NCI-H2029 (cell line): Measurements from ENCODE around the gene DCANP1.

Source experiments
- DNase-seq: peaks from one replicate; lab custom pipeline; 2025; lab: John Stamatoyannopoulos, UW

Gene DCANP1

GRCh38 chr5:135456238-135457099 lies 9.3 kb upstream of the DCANP1 start:
- DNase-seq: no peak

- DNase-seq: no peak
Measured at GRCh38 chr5:135455876-135456237, 8.7 kb upstream of the DCANP1 start.

- DNase-seq: no peak
Measured at GRCh38 chr5:135454946-135455345, 7.8 kb upstream of the DCANP1 start.

GRCh38 chr5:135453613-135454012 lies 6.5 kb upstream of the DCANP1 start:
- no peak for DNase-seq

GRCh38 chr5:135452321-135453030 lies 5.3 kb upstream of the DCANP1 start, which contains the start of gene TIFAB:
Gene TIFAB, minus strand, starts transcription at chr5:135452351. Its CDS starts 2,412 bp downstream, at chr5:135449939.
- DNase-seq: no peak

GRCh38 chr5:135451581-135452320 lies 4.6 kb upstream of the DCANP1 start:
- no peak for DNase-seq

- no peak for DNase-seq
Measured at GRCh38 chr5:135450952-135451351, 3.8 kb upstream of the DCANP1 start.

GRCh38 chr5:135450336-135450735 lies 3.2 kb upstream of the DCANP1 start:
- no peak for DNase-seq

GRCh38 chr5:135449644-135450043 lies 2.5 kb upstream of the DCANP1 start:
- no peak for DNase-seq

GRCh38 chr5:135448791-135449507 lies 1.8 kb upstream of the DCANP1 start:
- DNase-seq: no peak

- DNase-seq: no peak
Measured at GRCh38 chr5:135448071-135448739, 1.1 kb upstream of the DCANP1 start.

- no peak for DNase-seq
Measured at GRCh38 chr5:135446615-135447014, 533 bp downstream of the DCANP1 start.

GRCh38 chr5:135446206-135446605 lies 942 bp downstream of the DCANP1 start:
- DNase-seq: no peak

- DNase-seq: no peak
Measured at GRCh38 chr5:135445306-135445985, 1.7 kb downstream of the DCANP1 start.

GRCh38 chr5:135444881-135445280 lies 2.3 kb downstream of the DCANP1 start:
- DNase-seq: no peak

- DNase-seq: no peak
Measured at GRCh38 chr5:135444360-135444759, 2.8 kb downstream of the DCANP1 start.

- no peak for DNase-seq
Measured at GRCh38 chr5:135443161-135443960, 3.8 kb downstream of the DCANP1 start.

- no peak for DNase-seq
Measured at GRCh38 chr5:135442431-135443160, 4.6 kb downstream of the DCANP1 start.

- no peak for DNase-seq
Measured at GRCh38 chr5:135441919-135442318, 5.2 kb downstream of the DCANP1 start.
